Lung (tissue), 12 donors: ENCODE measurements around the gene SSX2IP. TPM values are rescaled to one million over a fixed set of nuclear protein-coding genes. Genes with fewer than 3 reads are reported as not detected.
"Not testable (repeated sequence)": the region's sequence is repeated elsewhere in the genome, so short reads cannot be mapped to it uniquely, and the experiment has no call there.

ENCODE experiments used
- ATAC-seq: fragments of 200-7000 bp; cut with Tn5 transposase; one replicate; pipeline ENCODE4 v1.9.1; 2020; ENCODE audit warnings: moderate number of reproducible peaks; ENCODE audit not compliant: insufficient read depth, low FRiP score
- DNase-seq, 3 donors: peaks; one replicate each; pipeline ENCODE4 v3.0.0-alpha.2; 2013 to 2017
- H3K27ac ChIP-seq, 2 donors: one replicate each; pipeline ENCODE4 v1.5.1; 2013; ENCODE audit warnings: mild to moderate bottlenecking in 2 of 2, moderate library complexity in 2 of 2, control low read depth in 1 of 2, inconsistent platforms in 1 of 2, low read depth in 1 of 2, low read length in 1 of 2
- H3K27me3 ChIP-seq, 3 donors: one replicate each; pipeline ENCODE4 v1.5.1; 2013; ENCODE audit warnings: low read length in 2 of 3; ENCODE audit not compliant: control insufficient read depth in 3 of 3, insufficient read depth in 3 of 3
- H3K36me3 ChIP-seq, 4 donors: one replicate each; pipeline ENCODE4 v1.5.1; 2013; ENCODE audit warnings: low read length in 4 of 4, mild to moderate bottlenecking in 1 of 4, moderate library complexity in 1 of 4; ENCODE audit not compliant: control insufficient read depth in 4 of 4, insufficient read depth in 4 of 4
- H3K4me1 ChIP-seq, 5 donors: one replicate each; pipeline ENCODE4 v1.5.1; 2013; ENCODE audit warnings: low read length in 5 of 5, mild to moderate bottlenecking in 2 of 5, moderate library complexity in 1 of 5; ENCODE audit not compliant: control insufficient read depth in 5 of 5, insufficient read depth in 5 of 5
- H3K4me3 ChIP-seq: one replicate; pipeline ENCODE4 v1.5.1; 2013; ENCODE audit warnings: mild to moderate bottlenecking, control low read depth, moderate library complexity
- H3K9ac ChIP-seq, 2 donors: one replicate each; pipeline ENCODE4 v1.5.1; 2013; ENCODE audit warnings: low read length in 2 of 2, control low read depth in 1 of 2; ENCODE audit not compliant: insufficient read depth in 1 of 2
- H3K9me3 ChIP-seq, 4 donors: one replicate each; pipeline ENCODE4 v1.5.1; 2013; ENCODE audit warnings: low read length in 3 of 4, mild to moderate bottlenecking in 1 of 4, moderate library complexity in 1 of 4; ENCODE audit not compliant: control insufficient read depth in 4 of 4, insufficient read depth in 3 of 4
- WGBS, 2 donors: extraction: QIAGEN DNeasy Blood & Tissue Kit; methylation state at CpG; one replicate each; pipeline ENCODE4 v1.1.7; 2013; 5-methylcytosine and 5-hydroxymethylcytosine counted together
- polyA plus RNA-seq, 2 donors: library from polyadenylated mRNA; stranded (reverse); fragments of 200-250 nt; gene quantifications; one replicate each; pipeline ENCODE4 v1.2.1, GENCODE V29; 2013
- total RNA-seq, 2 donors: library from RNA; depleted of rRNA in 1 of 2; stranded (reverse); fragments of >200 nt in 1 of 2; gene quantifications; one replicate each; pipeline ENCODE4 v1.2.1, GENCODE V29; 2014 to 2021
- TF ChIP-seq, protein P1 (sequence below): IDR thresholded peaks from 2 replicates; pipeline ENCODE4 v1.5.1; 2012; ENCODE audit warnings: mild to moderate bottlenecking; ENCODE audit errors: control extremely low read depth, extremely low read depth
- donor health status: control.
- donor health status: control.
- donor health status: Bipolar disorder and iron deficiency.
- donor health status: healthy.
- donor health status: DM: yes; HTN: yes; CAD: no.

SSX2IP gene
- total and polyA plus RNA-seq, 4 donors = 2.7 to 12.1 (median 5.1) TPM

DNA sequence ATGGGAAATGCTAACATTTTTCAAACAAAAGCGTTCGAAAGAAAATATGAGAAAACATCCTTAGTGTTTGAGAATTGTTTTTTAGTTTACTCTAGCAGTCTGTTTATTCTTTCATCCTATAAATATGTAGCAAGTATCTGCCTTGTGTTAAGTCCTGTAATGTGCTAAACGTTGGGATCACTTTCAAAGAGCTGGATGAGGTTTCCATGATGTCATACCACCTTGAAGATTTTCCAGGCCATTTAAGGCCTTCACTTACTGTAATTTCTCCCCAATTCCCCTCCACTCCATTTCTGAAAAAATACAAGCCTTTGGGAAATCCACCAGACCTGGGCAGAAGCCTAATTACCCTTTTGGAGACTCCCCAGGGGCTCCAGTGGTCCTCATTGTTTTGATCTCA lies 91.8 kb downstream of the SSX2IP start:
- 73 to 80% methylated on average over 3 of the region's 3 CpGs for WGBS, 2 donors
- Histone ChIP-seq H3K9me3 (no peaks in the 10 kb centered on the region), H3K27ac (no peak overlapping the region), H3K4me3 (no peak overlapping the region), H3K9ac (no peak overlapping the region), H3K4me1 (peaks cover 0 to 2% (median 0%) of the 10 kb centered on the region in 5 donors), H3K36me3 (no peaks in the 10 kb centered on the region), H3K27me3 (no peaks in the 10 kb centered on the region)
- ATAC-seq (no peak), DNase-seq (no peak)
- TF ChIP-seq, protein P1, sequence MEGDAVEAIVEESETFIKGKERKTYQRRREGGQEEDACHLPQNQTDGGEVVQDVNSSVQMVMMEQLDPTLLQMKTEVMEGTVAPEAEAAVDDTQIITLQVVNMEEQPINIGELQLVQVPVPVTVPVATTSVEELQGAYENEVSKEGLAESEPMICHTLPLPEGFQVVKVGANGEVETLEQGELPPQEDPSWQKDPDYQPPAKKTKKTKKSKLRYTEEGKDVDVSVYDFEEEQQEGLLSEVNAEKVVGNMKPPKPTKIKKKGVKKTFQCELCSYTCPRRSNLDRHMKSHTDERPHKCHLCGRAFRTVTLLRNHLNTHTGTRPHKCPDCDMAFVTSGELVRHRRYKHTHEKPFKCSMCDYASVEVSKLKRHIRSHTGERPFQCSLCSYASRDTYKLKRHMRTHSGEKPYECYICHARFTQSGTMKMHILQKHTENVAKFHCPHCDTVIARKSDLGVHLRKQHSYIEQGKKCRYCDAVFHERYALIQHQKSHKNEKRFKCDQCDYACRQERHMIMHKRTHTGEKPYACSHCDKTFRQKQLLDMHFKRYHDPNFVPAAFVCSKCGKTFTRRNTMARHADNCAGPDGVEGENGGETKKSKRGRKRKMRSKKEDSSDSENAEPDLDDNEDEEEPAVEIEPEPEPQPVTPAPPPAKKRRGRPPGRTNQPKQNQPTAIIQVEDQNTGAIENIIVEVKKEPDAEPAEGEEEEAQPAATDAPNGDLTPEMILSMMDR = no peak

DNA sequence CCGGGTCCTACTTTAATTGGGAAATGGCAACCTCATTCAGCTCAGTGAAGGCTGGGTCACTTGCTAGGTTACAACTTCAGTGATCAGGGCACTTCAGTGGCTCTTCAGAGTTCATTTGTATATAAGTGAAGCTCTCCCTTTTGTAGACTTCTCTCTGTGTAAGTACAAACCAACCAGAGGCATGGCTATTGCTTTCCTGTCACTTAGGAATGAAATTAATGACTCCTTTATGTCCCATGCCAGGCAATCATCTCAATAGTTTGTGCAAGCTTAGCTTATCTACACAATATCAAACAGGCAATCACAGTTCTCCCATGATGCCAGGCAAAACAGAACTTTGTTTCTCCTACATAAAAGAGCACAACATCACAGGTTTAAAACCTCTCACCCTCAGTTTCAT lies 93.2 kb downstream of the SSX2IP start:
- Histone ChIP-seq H3K4me1 (peaks cover 0 to 2% (median 0%) of the 10 kb centered on the region in 5 donors), H3K4me3 (no peak overlapping the region), H3K27ac (no peak overlapping the region), H3K9ac (no peak overlapping the region), H3K36me3 (no peaks in the 10 kb centered on the region), H3K9me3 (no peaks in the 10 kb centered on the region), H3K27me3 (no peaks in the 10 kb centered on the region)
- DNase-seq = no peak
- 90 to 100% methylated on average over 1 of the region's 1 CpG for WGBS, 2 donors
- no peak for ATAC-seq
- TF ChIP-seq, protein P1 = no peak

DNA sequence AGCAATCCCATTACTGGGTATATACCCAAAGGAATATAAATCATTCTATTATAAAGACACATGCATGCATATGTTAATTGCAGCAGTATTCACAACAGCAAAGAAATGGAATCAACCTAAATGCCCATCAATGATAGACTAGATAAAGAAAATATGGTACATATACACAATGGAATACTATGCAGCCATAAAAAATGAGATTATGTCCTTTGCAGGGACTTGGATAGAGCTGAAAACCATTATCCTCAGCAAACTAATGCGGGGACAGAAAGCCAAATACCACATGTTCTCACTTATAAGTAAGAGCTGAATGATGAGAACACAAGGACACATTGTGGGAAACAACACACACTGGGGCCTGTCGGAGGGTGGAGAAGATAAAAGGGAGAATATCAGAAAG lies 95.3 kb downstream of the SSX2IP start:
- H3K27ac ChIP-seq, H3K9me3 ChIP-seq, H3K9ac ChIP-seq, H3K36me3 ChIP-seq, H3K4me3 ChIP-seq, H3K27me3 ChIP-seq, DNase-seq, ATAC-seq, H3K4me1 ChIP-seq: not testable (repeated sequence)
- WGBS, 2 donors = 92 to 96% methylated on average over 2 of the region's 2 CpGs

Other genes starting within 250 kb of the SSX2IP start
- gene RPF1, start 211.2 kb downstream of the SSX2IP start, total RNA-seq = 10 to 100 TPM; 22.2 to 47.2 TPM
- gene RPF1, start 211.2 kb downstream of the SSX2IP start, polyA plus RNA-seq = 10 to 100 TPM; 25.2 to 35.2 TPM
- gene SPATA1, start 184.1 kb downstream of the SSX2IP start, total RNA-seq = 1 to 10 TPM; 3.2 to 3.9 TPM
- 1 to 10 TPM in 1 of 2 donors, under 1 TPM in 1; 0.71 to 1.7 TPM for gene SPATA1, start 184.1 kb downstream of the SSX2IP start, polyA plus RNA-seq
- gene GNG5, start 183.9 kb downstream of the SSX2IP start, total RNA-seq = 100 to 1,000 TPM in 1 of 2 donors, 10 to 100 TPM in 1; 60.7 to 115 TPM
- 100 to 1,000 TPM; 207 to 263 TPM for gene GNG5, start 183.9 kb downstream of the SSX2IP start, polyA plus RNA-seq
- gene CTBS, start 116.0 kb downstream of the SSX2IP start, total RNA-seq = 10 to 100 TPM; 18.8 to 21.1 TPM
- gene CTBS, start 116.0 kb downstream of the SSX2IP start, polyA plus RNA-seq = 10 to 100 TPM in 1 of 2 donors, 1 to 10 TPM in 1; 7.7 to 22.6 TPM
- 1 to 10 TPM; 8.3 TPM for gene LPAR3, start 202.7 kb upstream of the SSX2IP start, total RNA-seq
- 1 to 10 TPM in 1 of 2 donors, under 1 TPM in 1; 0.98 to 2.3 TPM for gene LPAR3, start 202.7 kb upstream of the SSX2IP start, polyA plus RNA-seq